SW 1271 (cell line): ENCODE data around the gene TRMT10C.
A peak's percentile ranks its signal among the peaks of the same experiment; 100 is the strongest.
"Not testable (repeated sequence)": the region's sequence is repeated elsewhere in the genome, so short reads cannot be mapped to it uniquely, and the experiment has no call there.

Experiments
- DNase-seq, 2 experiments: peaks; one replicate each; lab custom pipeline; 2025; lab: John Stamatoyannopoulos, UW

Gene TRMT10C

DNA sequence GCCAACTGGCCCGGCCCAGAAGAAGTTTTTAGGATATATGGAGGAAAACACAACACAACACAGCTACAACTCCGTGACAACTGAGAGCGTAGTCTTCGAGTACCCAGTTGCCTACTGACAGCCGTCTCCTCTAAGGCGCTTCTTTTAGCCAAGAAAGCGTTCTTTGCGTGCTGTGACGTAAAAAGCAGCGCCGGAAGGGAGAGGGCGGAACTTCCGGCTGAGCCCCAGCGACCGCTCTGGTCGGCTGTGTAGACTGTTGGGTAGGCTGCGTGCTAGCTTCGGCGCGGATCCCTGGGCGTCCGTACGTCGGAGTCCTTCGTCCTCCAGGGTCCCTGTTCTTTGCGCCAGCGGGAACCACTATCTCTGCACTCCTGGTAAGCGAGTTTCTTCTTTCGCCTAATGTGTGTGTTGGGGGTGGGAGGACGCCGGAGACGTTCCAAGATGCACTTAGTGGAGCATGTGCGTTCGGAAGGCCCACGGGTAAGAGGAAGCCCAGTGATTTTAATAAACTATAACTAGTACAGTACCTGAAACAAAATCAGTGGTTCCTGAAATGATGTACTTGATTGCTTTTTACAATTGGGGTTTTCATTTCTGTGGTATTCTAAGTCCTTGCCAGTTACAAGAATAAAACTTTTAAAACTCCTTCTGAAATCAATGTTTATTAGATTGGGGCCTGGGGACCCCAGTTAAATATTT is at the start of gene TRMT10C:
Gene TRMT10C (plus strand): TSS at position 239 of the 699 bp plus-strand sequence. CDS start 2,914 bp downstream, outside the sequence.
- peak; percentile 76 to 89 for DNase-seq

DNA sequence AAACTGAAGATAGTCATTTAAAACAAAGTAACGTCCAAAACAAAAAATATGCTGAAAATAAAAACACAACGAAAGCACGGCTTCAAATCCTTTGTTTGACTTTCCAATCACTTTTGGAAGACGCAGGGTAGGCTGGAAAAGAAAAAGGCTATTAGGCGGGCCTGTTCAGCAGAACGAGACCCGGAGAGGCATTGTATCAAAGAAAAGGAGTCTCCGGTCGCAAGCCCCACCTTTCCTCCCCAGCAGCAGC is 49.3 kb upstream of the TRMT10C start:
- no peak for DNase-seq

DNA sequence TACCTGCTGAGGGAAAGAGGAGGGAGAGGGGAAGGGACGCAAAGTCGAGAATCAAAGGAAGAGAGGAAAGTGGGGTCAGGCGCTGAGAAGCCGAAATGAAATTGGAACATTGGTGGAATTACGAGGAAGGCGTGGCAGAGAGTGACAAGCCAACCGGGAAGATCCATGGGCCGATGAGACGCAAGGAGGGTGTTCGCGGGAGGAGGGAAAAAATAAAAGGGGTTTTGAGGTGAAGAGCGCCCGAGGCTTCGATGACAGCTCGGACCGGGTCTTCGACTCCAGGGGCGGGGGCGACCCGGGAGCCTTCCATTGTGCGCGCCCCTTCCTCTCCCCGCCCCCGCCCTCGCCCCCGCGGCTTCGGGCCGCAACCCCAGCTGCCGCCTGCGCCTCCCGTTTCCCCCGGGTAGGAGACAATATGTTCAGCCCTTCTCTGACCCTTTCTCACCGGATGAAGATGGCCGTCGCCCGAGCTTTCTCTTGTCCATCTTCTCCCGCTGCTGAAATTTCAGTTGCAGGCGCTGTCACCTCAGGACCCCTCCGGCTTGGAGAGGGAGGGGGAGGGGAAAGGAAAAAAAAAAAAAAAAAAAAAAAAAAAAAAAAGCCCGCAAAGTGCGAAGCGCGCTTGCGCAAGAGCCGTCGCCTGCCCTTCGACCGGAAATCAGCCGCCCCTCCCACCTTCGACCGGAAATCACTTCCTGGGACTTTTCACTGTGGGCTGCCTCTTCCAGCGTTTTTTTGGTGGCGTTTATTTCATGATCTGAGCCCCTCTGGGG is 48.8 kb upstream of the TRMT10C start, which contains the start of gene SENP7:
Gene SENP7 (minus strand): TSS at position 567 of the 773 bp plus-strand sequence. CDS start 82 bp downstream, at position 485.
- DNase-seq: peak; percentile 72 to 89

DNA sequence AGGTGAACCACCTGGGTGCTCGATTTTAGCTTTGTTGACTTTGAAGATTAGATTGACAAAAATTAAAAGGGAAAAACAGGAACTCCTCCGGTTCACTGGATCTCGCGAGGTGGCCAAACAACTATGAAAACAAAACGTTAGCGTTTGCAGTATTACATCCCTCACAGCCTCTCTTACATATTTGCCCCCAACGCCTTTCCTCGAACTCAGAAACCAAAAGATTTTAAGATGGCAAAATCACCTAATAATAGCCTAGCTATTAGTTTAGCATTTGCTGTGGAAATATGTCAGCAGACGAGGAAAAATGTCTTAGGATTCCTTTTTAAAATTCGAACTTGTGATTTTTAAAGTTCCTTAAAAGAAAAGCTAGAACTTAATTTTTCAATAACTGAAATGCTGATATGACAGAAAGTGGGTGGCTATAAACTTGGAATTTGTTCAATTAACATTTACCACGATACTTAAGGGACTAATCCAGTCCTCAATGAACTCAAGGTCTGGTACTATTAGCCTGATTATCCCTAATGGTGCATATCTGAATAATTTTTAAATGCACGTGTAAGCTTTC is 48.2 kb upstream of the TRMT10C start:
- DNase-seq: peak; percentile 72 to 87

DNA sequence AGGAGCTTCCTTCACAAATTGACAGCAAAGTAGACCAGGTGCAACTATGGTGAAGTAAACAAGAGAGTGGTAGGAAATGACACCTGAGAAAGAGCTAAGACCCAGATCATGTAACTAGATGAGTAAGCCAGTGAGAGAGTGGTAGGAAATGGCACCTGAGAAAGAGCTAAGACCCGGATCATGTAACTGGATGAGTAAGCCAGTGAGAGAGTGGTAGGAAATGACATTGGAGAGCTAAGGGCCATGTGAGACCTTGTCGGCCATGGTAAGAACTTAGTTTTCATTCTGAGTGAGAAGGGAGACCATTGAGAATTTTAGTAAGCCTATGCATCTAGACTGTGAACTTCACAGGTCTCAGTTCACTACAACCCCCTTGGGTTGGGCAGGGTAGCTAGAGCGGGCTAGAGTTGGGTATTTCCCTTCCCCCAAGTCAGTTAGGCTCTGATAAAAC is 43.2 kb upstream of the TRMT10C start:
- DNase-seq: no peak

DNA sequence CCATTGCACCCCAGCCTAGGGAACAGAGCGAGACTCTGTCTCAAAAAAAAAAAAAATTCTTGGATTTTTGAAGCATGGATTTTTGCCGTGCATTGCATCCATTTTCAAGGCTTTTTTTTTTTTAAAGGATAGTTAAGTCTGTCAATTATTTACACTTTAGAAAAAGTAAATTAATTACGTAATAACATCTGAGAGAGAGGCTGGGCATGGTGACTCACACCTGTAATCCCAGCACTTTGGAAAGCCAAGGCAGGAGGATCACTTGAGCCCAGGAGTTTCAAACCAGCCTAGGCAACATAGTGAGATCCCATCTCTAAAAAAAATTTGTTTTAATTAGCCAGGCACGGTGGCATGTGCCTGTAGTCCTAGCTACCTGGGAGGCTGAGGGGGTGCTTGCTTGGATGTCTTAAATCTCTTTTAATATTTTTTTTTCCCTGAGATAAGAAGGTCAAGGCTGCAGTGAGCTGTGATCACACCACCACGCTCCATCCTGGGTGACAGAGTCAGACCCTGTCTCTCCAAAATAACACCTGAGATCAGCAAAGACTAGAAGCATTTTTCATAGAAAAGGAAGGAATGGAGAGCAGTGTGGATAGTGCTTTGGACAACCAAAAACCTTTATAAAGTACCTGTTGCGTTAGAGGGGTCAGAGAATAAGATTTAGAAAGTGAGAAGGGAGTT is 41.8 kb upstream of the TRMT10C start:
- DNase-seq: no peak

DNA sequence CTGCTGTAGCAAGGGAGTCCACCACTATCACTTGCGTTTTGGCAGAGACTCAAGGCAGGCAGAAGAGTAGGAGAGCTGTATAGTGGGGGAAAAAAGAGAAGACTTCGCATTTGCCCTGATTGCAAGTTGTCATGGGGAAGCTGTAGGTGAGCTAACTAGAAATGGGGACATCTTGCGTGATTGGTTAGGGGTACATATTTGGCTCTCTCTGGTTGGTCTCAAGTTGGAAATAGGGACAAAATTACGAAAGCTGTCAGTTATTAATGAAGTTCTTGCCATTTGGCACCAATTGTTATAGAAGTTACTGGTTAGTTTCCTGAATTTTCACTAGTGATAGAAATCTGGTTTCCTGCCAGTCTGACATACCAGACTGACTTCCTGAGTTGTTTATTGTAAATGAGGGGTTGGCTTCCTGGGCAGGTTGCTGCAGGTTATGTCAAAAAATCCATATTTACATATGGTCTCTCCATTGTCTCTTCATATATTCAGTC is 40.4 kb upstream of the TRMT10C start:
- DNase-seq: no peak

DNA sequence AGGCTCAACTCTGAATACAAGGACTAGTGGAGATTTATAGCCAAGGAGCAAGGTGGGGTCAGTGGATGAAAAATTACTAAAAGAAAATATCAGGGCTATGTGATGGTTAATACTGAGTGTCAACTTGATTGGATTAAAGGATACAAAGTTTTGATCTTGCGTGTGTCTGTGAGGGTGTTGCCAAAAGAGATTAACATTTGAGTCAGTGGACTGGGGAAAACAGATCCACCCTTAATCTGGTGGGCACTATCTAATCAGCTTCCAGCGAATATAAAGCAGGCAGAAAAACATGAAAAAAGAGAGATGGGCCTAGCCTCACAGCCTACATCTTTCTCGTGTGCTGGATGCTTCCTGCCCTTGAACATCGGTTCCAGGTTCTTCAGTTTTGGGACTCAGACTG is 34.2 kb upstream of the TRMT10C start:
- no peak for DNase-seq

DNA sequence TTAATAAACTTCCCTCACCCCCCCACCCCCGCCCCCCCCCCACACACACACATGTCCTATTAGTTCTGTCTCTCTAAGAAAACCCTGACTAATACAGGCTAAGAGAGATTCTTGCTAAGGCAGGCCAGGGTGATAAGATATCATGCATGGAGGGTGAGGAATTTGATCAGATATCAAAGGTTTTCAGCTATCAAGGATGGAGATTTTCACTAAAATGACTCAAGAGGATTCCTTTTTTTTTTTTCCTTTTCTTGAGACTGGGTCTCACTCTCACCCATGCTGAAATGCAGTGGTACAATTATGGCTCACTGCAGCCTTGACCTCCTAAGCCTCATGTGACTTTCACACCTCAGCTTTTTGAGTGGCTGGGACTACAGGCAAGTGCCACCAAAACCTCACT is 33.8 kb upstream of the TRMT10C start:
- no peak for DNase-seq

DNA sequence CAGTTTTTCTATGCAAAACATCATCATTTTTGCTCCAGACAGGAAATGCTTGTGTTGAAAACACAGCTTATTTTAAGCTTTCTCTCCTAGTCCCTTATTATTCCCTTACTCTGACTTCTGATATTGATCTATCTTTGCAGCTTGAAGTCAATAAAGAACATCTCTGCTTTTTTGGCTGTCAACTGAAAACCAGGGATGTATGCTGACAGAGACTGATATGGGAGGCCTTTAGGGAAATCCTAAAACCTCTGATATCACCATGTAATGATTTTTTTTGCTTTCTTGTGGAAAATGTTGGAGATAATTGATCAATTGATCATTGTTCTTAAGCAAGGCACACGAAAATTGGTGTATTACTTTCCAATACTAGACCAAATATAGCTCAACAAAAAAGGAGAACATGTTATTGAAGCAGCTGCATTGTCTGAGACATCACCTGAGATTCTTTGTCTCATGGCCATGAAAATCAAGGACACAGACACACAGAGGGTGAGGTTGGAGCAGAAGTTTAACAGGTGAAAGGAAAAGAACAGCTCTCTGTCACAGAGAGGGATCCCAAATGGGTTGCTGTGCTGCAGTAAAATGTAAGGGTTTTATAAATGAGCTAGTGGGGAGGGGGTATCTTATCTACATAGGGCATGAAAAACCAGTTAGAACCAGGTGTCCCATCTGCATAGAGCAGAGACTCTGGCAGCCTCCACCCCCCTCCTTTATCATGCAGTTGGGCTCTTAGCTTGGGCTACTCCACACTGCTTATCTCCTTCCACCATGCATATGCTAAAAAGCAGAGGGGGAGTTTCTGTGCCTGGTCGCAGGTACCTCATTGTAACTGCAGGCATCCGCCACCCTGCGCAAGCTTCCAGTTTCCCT is 31.6 kb upstream of the TRMT10C start:
- no peak for DNase-seq

DNA sequence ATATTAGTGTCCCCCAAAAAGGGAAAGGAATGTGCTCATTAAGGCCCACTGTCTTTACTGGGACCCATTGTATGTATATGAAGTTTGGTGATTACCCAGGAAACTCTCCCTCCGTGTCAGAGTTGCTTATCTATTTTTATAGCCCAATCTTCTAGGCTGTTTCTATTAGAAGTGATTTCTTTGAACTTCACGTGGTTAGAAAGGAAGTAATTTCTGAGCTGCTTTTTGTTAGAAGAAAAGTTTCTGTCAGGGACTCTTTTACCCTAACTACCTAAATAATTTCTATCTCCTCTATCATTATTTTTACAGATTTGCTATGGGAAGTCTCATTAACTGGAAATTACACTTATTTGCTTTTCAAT is 31.0 kb upstream of the TRMT10C start:
- no peak for DNase-seq

DNA sequence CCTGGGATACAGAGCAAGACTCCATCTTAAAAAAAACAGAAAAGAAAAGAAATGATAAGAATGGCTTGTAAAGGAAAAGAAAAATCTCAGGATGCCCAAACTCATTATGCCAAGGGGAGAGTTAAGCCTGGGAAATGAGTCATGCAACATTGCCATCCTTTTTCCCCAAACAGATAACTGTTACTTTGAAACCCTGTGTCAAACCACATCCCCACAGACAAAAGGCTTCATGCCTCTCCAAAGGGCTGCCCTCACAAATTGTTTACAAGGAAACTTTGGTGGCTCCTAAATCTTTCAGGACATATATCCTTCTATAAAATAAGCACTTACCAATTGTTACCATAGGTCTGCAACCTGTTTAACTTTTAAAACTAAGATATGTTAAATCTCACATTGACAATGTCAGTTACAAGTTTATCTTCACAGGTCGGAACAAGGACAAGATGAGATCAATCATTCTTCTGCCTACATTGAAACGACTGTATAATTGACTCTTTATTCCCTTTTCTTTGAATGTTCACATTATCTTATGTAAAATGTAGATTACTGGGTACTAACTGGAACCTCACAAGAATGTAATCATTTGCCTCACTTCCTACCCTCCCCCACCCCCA is 30.1 kb upstream of the TRMT10C start:
- no peak for DNase-seq

DNA sequence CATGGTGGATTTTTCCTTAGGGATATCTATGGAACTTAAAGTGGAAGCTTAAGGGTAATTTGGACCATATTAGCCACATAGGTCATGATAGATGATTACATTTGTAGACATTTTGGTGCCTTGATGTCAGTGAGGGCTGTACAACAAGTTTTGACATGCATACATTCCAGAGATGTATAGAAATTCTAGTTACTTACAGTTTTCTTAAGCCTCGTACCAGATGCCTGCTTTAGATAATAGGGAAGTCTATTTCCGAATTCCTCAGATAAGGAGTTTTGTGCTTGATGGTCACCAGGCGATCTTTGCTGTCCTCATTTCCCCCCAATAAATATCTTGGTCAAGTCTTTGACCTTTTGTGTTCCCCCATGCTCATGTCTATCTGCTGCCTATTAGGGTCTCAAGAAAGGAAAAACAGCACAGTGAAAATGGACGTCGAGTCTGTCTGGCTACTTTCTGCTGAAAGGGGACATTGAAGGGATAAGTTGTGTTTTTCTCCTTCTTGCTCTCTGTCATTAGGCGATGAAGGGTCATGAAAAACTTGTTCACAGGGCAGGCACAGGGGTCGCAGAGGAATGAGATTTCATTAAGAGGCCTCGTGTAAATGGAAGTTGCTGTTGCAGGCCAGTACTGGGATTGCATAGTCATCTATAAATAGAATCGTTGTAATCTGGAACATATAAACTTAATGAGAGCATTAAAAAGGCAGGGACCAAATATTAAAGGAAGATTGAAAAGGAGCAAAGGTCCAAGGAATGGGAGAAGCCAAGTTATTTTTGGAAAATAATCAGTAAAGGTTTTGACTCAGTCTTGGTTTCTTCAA is 28.7 kb upstream of the TRMT10C start:
- no peak for DNase-seq

DNA sequence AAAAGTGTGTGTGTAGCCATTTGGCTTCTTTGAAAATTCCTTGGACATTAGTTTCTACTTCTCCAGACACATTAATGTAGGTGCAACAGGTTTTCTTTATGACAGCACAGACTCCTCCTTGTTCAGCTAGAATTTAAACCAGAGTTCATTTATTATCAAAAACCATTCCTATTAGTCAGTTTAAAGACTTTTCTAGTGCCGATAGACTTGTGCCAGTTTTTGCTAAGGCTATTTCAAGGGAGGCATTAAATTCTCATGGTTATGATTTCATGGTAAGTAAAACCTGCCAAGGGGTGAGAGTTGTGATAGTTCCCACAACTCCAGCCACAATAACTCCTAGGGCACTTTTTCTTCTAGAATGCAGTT is 28.1 kb upstream of the TRMT10C start:
- no peak for DNase-seq

DNA sequence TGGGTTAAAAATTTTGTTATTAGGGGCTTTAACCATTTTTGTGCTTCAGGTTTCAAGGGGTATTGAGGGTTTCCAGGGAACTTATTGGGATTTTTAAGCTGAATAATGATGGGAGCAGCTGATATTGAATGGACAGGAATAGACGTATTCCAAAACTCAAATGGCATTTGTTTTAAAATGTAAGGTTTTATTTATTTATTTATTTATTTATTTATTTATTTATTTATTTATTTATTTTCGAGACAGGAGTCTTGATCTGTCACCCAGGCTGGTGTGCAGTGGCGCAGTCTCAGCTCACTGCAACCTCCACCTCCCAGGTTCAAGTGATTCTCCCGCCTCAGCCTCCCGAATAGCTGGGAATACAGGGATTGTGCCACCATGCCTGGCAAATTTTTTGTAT is 26.4 kb upstream of the TRMT10C start:
- DNase-seq: no peak

DNA sequence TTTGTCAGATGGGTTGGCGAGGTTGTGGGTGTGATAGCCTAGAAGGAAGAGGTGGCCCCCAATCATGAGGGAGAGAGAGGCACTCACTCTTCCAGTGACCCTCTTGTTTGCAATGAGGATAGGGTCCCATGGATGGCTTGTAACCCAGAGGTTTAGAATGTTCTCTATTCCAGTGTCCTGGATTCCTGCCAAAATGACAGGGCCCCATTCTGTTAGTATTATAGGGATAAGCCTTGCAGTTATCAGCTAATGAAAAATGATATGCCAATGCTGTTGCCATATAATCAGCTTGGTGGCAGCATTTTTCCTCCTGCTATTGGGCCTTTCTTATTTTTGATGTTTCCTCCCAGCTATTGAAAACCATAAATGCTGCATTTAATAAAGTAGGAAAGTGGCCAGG is 25.4 kb upstream of the TRMT10C start:
- DNase-seq: no peak

DNA sequence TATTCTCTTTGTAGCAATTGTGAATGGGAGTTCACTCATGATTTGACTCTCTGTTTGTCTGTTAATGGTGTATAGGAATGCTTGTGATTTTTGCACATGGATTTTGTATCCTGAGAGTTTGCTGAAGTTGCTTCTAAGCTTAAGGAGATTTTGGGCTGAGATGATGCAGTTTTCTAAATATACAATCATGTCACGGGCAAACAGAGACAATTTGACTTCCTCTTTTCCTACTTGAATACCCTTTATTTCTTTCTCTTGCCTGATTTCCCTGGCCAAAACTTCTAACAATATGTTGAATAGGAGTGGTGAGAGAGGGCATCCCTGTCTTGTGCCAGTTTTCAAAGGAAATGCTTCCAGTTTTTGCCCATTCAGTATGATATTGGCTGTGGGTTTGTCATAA is 24.7 kb upstream of the TRMT10C start:
- DNase-seq: not testable (repeated sequence)

DNA sequence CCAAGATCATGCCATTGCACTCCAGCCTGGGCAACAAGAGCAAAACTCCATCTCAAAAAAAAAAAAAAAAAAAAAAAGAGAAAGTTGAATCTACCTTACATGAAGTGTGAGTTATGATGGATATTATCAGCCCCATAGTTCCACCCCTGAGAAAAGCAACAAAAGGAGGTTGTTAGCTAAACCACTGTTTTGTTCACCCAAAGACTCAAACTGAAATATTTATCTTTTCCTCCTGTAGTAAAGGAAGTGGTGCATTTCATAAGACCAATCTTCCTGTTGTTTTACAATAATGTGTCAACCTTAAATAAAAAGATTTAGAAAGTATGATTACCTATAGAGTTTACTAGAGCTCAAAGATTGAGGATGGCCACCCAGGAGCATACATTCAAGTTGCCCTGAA is 18.7 kb upstream of the TRMT10C start:
- no peak for DNase-seq

DNA sequence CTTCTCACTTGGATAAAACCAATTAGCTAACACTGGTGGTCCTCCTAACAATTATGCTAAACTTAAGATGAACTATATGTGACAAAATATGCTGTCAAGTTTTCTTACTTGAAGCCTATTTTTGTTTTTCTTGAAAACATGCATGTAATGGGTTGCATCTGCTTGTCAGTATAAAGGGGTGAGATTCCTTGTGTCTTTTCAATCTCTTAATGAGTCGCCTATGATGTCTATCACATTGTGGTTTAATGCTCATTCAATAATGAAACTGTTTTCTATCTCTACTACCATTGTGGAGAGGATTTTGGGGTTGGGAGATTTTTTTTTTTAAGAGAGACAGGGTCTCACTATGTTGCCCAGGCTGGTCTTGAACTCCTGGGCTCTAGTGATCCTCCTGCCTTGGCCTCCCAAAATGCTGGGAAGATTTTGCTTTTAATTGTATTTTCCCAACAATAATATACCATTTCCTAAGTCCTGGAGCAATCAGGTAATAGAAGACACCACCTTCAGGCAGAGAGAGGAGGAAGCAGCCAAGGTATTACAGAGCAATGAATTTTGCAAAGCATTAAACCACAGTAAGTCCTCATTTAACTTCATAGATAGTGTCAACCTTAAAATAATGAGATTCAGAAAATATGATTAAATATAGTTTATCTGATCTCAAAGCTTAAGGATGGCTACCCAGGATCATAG is 17.4 kb upstream of the TRMT10C start:
- DNase-seq: no peak
